IPS-18c (cell line): ENCODE data around the gene VPS72.

ENCODE experiments used
- H3K4me3 ChIP-seq: 2 replicates; pipeline ENCODE4 v1.7.0; 2013; ENCODE audit warnings: low read depth, mild to moderate bottlenecking, low read length, moderate library complexity; ENCODE audit not compliant: insufficient read depth
- H3K9me3 ChIP-seq: one replicate; pipeline ENCODE4 v1.6.1; 2013; ENCODE audit warnings: mild to moderate bottlenecking, low read length, moderate library complexity; ENCODE audit not compliant: control insufficient read depth, insufficient read depth

The VPS72 gene

DNA sequence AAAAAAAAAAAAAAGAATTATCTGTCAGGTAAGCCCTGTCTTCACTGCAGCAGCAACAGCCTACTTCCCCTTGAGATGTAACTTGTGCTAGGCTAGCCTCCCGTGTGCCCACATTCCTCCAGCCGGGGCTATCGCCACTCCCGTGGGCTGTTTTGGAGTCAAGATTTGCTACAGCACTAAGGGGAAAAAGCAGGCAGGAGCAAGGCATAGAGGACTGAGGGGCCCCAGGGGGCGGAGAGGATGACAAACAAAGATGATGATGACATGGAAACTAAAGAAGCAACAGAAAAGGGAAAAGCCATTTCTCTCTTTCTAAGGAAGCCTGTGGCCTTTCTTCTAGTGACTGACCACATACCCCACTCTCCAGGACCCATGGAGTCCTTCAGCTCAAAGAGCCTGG lies 31.7 kb downstream of the VPS72 start:
- H3K9me3 ChIP-seq: no peaks in the 10 kb centered on the region
- no peak overlapping the region for H3K4me3 ChIP-seq

DNA sequence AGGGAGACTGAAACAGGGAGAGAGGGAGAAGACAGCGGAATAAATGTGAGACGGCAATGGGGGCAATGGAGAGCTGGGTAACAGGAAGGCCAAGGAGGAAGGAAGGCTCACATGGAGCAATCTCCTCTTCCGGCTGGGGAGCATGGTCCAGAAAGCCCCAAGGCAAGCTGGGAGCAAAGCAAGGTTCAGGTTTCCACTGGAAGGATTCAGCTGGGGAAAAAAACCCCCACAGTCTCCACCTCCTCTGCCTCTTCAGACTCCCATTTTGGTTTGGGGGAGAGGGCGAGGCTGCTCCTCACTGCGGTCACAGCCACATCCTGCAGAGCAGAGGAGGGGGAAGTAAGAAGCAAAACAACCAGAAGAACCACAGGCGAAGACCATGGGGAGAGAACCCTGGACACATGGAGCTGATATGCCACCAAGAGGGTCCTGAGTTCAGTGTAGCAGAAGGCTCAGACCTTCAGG lies 32.9 kb downstream of the VPS72 start:
- H3K9me3 ChIP-seq: no peaks in the 10 kb centered on the region
- H3K4me3 ChIP-seq: no peak overlapping the region

DNA sequence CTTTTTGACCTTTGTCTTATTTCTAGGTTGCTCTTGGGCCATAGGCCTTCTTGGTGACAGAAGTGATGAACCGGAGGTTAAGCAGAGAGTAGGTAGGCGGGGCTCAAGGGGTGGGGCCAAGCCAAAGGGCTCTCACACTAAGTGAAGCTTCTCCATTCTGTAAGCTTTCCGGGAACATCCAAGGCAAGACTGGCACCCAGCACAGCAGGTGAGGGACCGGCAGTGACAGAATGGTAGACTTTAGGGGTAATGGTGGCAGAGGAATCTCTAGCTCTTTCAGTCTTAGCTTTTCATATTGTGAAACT lies 33.5 kb downstream of the VPS72 start, which contains the start of gene TNFAIP8L2:
TNFAIP8L2 (plus strand) TSS at position 135 of the 305 bp plus-strand sequence. CDS start 2,049 bp downstream, outside the sequence.
- no peak within 1 kb of the TSS for H3K4me3 ChIP-seq
- no peaks in the 10 kb centered on the region for H3K9me3 ChIP-seq

- H3K4me3 ChIP-seq: no peak overlapping the region
Measured at GRCh38 chr1:151147665-151148064, 42.3 kb downstream of the VPS72 start.

DNA sequence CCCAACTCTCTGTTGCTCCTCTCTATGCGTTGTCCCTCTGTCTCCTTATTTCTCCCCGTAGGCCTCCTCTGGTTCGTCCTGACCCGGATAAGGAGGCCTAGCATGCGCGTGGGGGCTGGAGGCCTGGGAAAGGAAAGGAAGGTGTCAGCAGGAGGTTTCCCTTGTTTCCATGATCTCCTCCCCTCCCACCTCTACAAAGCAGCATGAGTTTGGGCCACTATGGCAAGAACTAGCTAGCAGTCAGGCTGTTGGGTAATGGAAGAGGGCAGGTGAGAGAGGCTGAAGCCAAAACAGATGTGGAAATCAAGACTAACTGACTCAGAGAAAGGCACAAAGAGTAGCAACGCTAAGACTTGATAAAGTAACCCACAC lies 42.9 kb downstream of the VPS72 start:
- peak overlapping the region; percentile 67 for H3K4me3 ChIP-seq

More at GRCh38 chr1:151147665-151148064, 42.3 kb downstream of the VPS72 start:
- no peaks in the 10 kb centered on the region for H3K9me3 ChIP-seq

GRCh38 chr1:151146412-151147131 lies 43.4 kb downstream of the VPS72 start, which contains the start of gene SEMA6C:
SEMA6C (minus strand) TSS chr1:151146631; CDS start chr1:151142621, 4,010 bp downstream.
- Histone ChIP-seq H3K9me3 (no peaks in the 10 kb centered on the region), H3K4me3 (peak within 1 kb of the TSS; percentile 67)

More for the DNA sequence above, 42.9 kb downstream of the VPS72 start:
- H3K9me3 ChIP-seq: no peaks in the 10 kb centered on the region

DNA sequence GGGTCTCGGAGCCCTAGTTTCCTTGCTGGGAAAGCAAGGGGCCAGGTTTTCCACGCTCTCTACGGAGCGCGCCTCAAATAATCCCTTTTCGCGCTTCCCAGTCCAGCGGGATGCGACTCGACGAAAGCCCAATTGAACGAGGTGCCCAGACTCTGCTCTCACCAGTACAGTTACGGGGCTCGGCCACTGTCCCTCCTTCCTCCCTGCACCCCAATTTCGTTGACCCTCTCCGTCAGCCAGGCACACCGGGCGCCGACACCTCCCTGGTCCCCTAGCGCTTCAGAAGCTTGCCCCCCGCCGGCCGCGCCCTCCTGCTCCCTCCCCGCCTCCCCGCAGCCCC lies 44.0 kb downstream of the VPS72 start:
- no peaks in the 10 kb centered on the region for H3K9me3 ChIP-seq
- H3K4me3 ChIP-seq: peak overlapping the region; percentile 67

- Histone ChIP-seq H3K4me3 (peak overlapping the region; percentile 67), H3K9me3 (no peaks in the 10 kb centered on the region)
Measured at GRCh38 chr1:151145304-151146071, 44.5 kb downstream of the VPS72 start.

GRCh38 chr1:151144474-151145303 lies 45.3 kb downstream of the VPS72 start:
- peak overlapping the region; percentile 67 for H3K4me3 ChIP-seq
- no peaks in the 10 kb centered on the region for H3K9me3 ChIP-seq

- Histone ChIP-seq H3K9me3 (no peaks in the 10 kb centered on the region), H3K4me3 (peak overlapping the region; percentile 15; the same call in 1 of the 2 replicates)
Measured at GRCh38 chr1:151143986-151144385, 46.0 kb downstream of the VPS72 start.

- H3K9me3 ChIP-seq: no peaks in the 10 kb centered on the region
Measured at GRCh38 chr1:151143057-151143435, 47.0 kb downstream of the VPS72 start.

GRCh38 chr1:151142411-151143056 lies 47.5 kb downstream of the VPS72 start:
- Histone ChIP-seq H3K4me3 (no peak overlapping the region), H3K9me3 (no peaks in the 10 kb centered on the region)

More at GRCh38 chr1:151143057-151143435, 47.0 kb downstream of the VPS72 start:
- H3K4me3 ChIP-seq: no peak overlapping the region

GRCh38 chr1:151137789-151138188 lies 52.2 kb downstream of the VPS72 start:
- H3K4me3 ChIP-seq: no peak overlapping the region
- no peaks in the 10 kb centered on the region for H3K9me3 ChIP-seq

GRCh38 chr1:151135433-151136385 lies 54.3 kb downstream of the VPS72 start:
- H3K9me3 ChIP-seq: no peaks in the 10 kb centered on the region

GRCh38 chr1:151134991-151135390 lies 55.0 kb downstream of the VPS72 start:
- H3K4me3 ChIP-seq: no peak overlapping the region
- H3K9me3 ChIP-seq: no peaks in the 10 kb centered on the region

More at GRCh38 chr1:151135433-151136385, 54.3 kb downstream of the VPS72 start:
- no peak overlapping the region for H3K4me3 ChIP-seq

DNA sequence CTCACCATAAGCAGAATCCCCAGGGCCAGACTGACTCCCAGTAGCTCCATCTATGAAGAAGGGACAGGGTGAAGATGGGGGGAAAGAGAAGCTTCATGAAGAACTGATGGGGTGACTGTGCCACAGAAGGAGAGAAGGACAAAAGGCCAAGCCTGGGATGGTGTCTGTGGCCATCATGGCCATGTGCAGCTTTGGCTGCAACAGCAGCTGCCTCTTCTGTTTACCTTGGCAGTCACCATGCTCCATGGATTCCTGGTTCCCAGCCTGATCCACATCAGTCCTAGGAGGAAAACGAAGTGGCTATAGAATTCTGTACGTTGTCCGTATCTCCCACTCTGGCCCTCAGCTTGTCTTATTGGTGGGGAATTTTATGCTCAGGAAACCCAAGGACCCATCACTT lies 55.6 kb downstream of the VPS72 start:
- Histone ChIP-seq H3K4me3 (no peak overlapping the region), H3K9me3 (no peaks in the 10 kb centered on the region)
